Activated B cell treated with CpG ODN at 0.5 μM for 24 hours (primary cell): ENCODE data around the gene FGFRL1. TPM values are rescaled to one million over a fixed set of nuclear protein-coding genes. Genes with fewer than 3 reads are reported as not detected.

Experiments
- ATAC-seq: fragments of 200-7000 bp; cut with Tn5 transposase; one replicate; pipeline ENCODE4 v1.10.0; 2021; ENCODE audit warnings: low read depth, mild to moderate bottlenecking, moderate library complexity
- CTCF ChIA-PET: fragments of 350-600 bp; sonication (Branson Sonifier 250); formaldehyde crosslinking; loops from one replicate; lab custom pipeline; 2021; ENCODE audit warnings: antibody characterized with exemption; lab: Charles Lee
- POLR2A ChIA-PET: fragments of 350-600 bp; sonication (Branson Sonifier 250); formaldehyde crosslinking; loops from one replicate; lab custom pipeline; 2021; ENCODE audit warnings: antibody characterized with exemption; lab: Charles Lee
- DNase-seq: peaks from one replicate; pipeline ENCODE4 v3.0.0; 2022
- H3K27ac Mint-ChIP-seq: one replicate; pipeline ENCODE4 v1.8.0; 2020; ENCODE audit warnings: mixed read lengths
- H3K27me3 Mint-ChIP-seq: one replicate; pipeline ENCODE4 v1.8.0; 2021; ENCODE audit warnings: mixed read lengths
- H3K36me3 Mint-ChIP-seq: one replicate; pipeline ENCODE4 v1.8.0; 2021; ENCODE audit warnings: low read depth, mixed read lengths
- H3K4me1 Mint-ChIP-seq: one replicate; pipeline ENCODE4 v1.8.0; 2021; ENCODE audit warnings: mixed read lengths
- H3K4me3 Mint-ChIP-seq: one replicate; pipeline ENCODE4 v1.8.0; 2020; ENCODE audit warnings: mild to moderate bottlenecking, mixed read lengths
- H3K9me3 Mint-ChIP-seq: one replicate; pipeline ENCODE4 v1.8.0; 2020; ENCODE audit warnings: mixed read lengths
- CTCF ChIP-seq: fragments of 200-600 bp; IDR thresholded peaks from one replicate; pipeline ENCODE4 v1.8.0; 2022; ENCODE audit warnings: antibody characterized with exemption, mild to moderate bottlenecking
- intact Hi-C: fragments of 100-400 bp; cut with micrococcal nuclease; formaldehyde crosslinking; loops from one replicate; pipeline ENCODE4 v1.15.1; 2024
- total RNA-seq: library from RNA; stranded (reverse); gene quantifications from 2 replicates; pipeline ENCODE4 v1.2.3, GENCODE V29; 2022

Gene FGFRL1
- total RNA-seq, 1 donor from 2014 or later = 5.6 TPM

DNA sequence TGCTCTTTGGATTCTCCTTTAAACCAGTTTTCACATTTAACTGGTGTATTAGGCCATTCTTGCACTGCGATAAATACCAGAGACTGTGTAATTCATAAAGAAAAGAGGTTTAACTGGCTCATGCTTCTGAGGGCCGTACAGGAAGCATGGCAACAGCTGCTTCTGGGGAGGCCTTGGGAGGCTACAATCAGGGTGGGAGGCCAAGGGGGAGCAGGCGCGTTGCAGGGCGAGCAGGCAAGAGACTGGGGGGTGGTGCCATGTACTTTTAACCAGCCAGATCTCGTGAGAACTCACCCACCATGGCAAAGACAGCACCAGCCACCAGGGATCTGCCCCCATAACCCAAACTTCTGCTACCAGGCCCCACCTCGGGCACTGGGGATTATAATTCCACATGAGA lies 63.8 kb downstream of the FGFRL1 start:
- no peak for TF ChIP-seq CTCF
- ChIA-PET POLR2A (no interaction called here), CTCF (no interaction called here)
- no peak overlapping the region for H3K4me3 Mint-ChIP-seq
- H3K27me3 Mint-ChIP-seq = peaks cover 18% of the 10 kb centered on the region
- peaks cover 12% of the 10 kb centered on the region for H3K4me1 Mint-ChIP-seq
- DNase-seq = no peak
- ATAC-seq = no peak
- no peaks in the 10 kb centered on the region for H3K36me3 Mint-ChIP-seq
- H3K9me3 Mint-ChIP-seq = no peaks in the 10 kb centered on the region
- intact Hi-C loops = no loop called here
- H3K27ac Mint-ChIP-seq = no peak overlapping the region

GRCh38 chr4:1075809-1076699 lies 64.6 kb downstream of the FGFRL1 start:
- intact Hi-C loops = no loop called here

More at GRCh38 chr4:1075809-1076699, 64.6 kb downstream of the FGFRL1 start:
- TF ChIP-seq CTCF = no peak
- no peak overlapping the region for H3K4me3 Mint-ChIP-seq
- H3K9me3 Mint-ChIP-seq = no peaks in the 10 kb centered on the region
- DNase-seq (no peak), ATAC-seq (no peak)
- H3K4me1 Mint-ChIP-seq = peaks cover 14% of the 10 kb centered on the region
- no peak overlapping the region for H3K27ac Mint-ChIP-seq
- ChIA-PET POLR2A (no interaction called here), CTCF (no interaction called here)
- H3K36me3 Mint-ChIP-seq = no peaks in the 10 kb centered on the region
- H3K27me3 Mint-ChIP-seq = peaks cover 20% of the 10 kb centered on the region

Other genes with a start within 250 kb of the FGFRL1 start
- gene CPLX1, start 185.5 kb upstream of the FGFRL1 start, total RNA-seq = not detected in 2 replicates
- 159 and 172 TPM in 2 replicates for gene GAK, start 79.3 kb upstream of the FGFRL1 start, total RNA-seq
- gene TMEM175, start 79.2 kb upstream of the FGFRL1 start, total RNA-seq = 24.5 and 28.8 TPM in 2 replicates
- 16.3 and 16.4 TPM in 2 replicates for gene DGKQ, start 38.1 kb upstream of the FGFRL1 start, total RNA-seq
- 24.7 and 32.9 TPM in 2 replicates for gene IDUA, start 24.6 kb upstream of the FGFRL1 start, total RNA-seq
- 0.15 TPM in 1 of 2 replicates, not detected in the other for gene SLC26A1, start 18.2 kb upstream of the FGFRL1 start, total RNA-seq
- 2.1 and 2.4 TPM in 2 replicates for gene RNF212, start 101.9 kb downstream of the FGFRL1 start, total RNA-seq
- 2.2 and 3.4 TPM in 2 replicates for gene SPON2, start 161.0 kb downstream of the FGFRL1 start, total RNA-seq
- 162 and 175 TPM in 2 replicates for gene CTBP1, start 237.5 kb downstream of the FGFRL1 start, total RNA-seq